ENCODE data around the gene TRIO. TPM values are rescaled to one million over a fixed set of nuclear protein-coding genes. Genes with fewer than 3 reads are reported as not detected.

TRIO gene
- total RNA-seq, 1 experiment from 2014 or later, result 211 TPM

DNA sequence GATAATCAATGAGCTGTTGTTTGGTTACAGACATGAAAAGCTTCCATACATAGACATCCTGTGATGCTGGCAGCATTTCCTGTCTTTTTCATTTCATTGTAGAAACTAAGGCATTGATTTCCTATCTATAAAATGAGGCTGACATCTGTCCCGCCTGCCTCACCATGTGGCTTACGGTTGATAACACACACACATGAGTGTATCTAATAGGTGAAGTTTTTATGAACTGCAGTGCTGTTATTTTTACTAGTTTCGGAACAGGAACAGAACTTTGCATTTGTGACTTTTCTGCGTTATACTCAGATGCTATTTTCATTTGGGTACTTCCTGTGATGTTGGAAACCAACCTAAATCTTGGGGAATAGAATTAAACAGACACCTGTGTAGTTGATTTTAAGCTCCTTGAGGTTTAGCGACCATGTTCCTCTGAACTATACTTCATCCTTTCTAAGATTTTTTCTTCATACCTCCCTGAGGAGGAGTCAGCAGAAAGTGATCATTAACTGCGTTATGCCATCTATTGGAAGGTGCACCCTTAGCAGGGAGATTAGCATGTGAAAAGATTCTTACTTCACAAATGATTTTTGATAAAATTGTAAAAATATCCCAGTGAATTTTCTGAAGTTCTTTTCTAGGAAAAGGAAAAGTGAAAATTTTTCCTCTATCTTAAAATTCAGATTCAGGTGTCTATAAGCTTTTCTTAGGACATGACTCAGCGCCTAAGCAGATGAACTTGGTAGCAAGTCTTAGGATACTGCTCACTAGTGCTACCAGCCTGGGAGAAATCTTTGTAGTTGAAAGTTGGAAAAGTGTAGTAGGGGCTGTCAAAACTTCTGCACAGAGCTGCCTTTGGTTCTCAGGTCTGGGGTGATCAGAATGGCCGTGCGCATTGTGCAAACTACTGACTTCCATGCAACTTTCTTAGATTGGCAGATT, 134.5 kb downstream of the TRIO start:
- POLR2A ChIA-PET (ENCODE audit: unreplicated experiment), result interaction anchor here (0.5 kb wide), 1 partner anchor 245 kb away, joined by 3 read pairs; no protein-coding TSS in a partner anchor
- no peak overlapping the region for H2AFZ ChIP-seq (ENCODE audit: low read length)
- intact Hi-C loops (cut with micrococcal nuclease), result no loop called here
- H3K4me3 ChIP-seq (ENCODE audit: low read length), result no peak overlapping the region
- H3K9me2 ChIP-seq (replicated peaks; ENCODE audit: low read length), result no peaks in the 10 kb centered on the region
- no peaks in the 10 kb centered on the region for H3F3A ChIP-seq (ENCODE audit: low read length, unreplicated experiment)
- peaks cover under 1% of the 10 kb centered on the region; the same call in 1 of the 2 replicates for H4K20me1 ChIP-seq (ENCODE audit: low read length)
- DNase-seq (no peak), ATAC-seq (no peak)
- no TSS peak for BruUV-seq (replicated peaks)
- no peaks in the 10 kb centered on the region for H3K4me1 ChIP-seq (ENCODE audit: insufficient read depth, low read length)
- H3K27ac ChIP-seq (ENCODE audit: low read length), result no peak overlapping the region
- H3K9ac ChIP-seq (ENCODE audit: low read length), result no peak overlapping the region
- TF ChIP-seq, protein P1, sequence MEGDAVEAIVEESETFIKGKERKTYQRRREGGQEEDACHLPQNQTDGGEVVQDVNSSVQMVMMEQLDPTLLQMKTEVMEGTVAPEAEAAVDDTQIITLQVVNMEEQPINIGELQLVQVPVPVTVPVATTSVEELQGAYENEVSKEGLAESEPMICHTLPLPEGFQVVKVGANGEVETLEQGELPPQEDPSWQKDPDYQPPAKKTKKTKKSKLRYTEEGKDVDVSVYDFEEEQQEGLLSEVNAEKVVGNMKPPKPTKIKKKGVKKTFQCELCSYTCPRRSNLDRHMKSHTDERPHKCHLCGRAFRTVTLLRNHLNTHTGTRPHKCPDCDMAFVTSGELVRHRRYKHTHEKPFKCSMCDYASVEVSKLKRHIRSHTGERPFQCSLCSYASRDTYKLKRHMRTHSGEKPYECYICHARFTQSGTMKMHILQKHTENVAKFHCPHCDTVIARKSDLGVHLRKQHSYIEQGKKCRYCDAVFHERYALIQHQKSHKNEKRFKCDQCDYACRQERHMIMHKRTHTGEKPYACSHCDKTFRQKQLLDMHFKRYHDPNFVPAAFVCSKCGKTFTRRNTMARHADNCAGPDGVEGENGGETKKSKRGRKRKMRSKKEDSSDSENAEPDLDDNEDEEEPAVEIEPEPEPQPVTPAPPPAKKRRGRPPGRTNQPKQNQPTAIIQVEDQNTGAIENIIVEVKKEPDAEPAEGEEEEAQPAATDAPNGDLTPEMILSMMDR (conservative IDR thresholded peaks at IDR 0.05; ENCODE audit: low read depth, low read length), result peak; percentile 37; the same call in 1 of the 2 replicates
- TF ChIP-seq EZH2 (IDR thresholded peaks at IDR 0.05; ENCODE audit: low read length, unreplicated experiment), result no peak
- H3K9me3 ChIP-seq (ENCODE audit: low read length), result no peaks in the 10 kb centered on the region
- H3K27me3 ChIP-seq (ENCODE audit: low read length), result no peaks in the 10 kb centered on the region
- H3K79me2 ChIP-seq (ENCODE audit: low read length), result peaks cover 94% of the 10 kb centered on the region
- H3K4me2 ChIP-seq (ENCODE audit: low read length), result no peak overlapping the region
- CTCF ChIA-PET, result interaction anchor here (0.5 kb wide), 1 partner anchor 10 kb away, joined by 3 read pairs; no protein-coding TSS in a partner anchor
- peaks cover 40% of the 10 kb centered on the region for H3K36me3 ChIP-seq (ENCODE audit: low read depth, low read length)

- H3K9me2 ChIP-seq (replicated peaks; ENCODE audit: low read length), result no peaks in the 10 kb centered on the region
- peaks cover 43% of the 10 kb centered on the region for H3K36me3 ChIP-seq (ENCODE audit: low read depth, low read length)
- H3K27me3 ChIP-seq (ENCODE audit: low read length), result no peaks in the 10 kb centered on the region
- H3K4me3 ChIP-seq (ENCODE audit: low read length), result no peak overlapping the region
- H3F3A ChIP-seq (ENCODE audit: low read length, unreplicated experiment), result no peaks in the 10 kb centered on the region
- CTCF ChIA-PET, result no interaction called here
- no peak for DNase-seq
- H3K4me2 ChIP-seq (ENCODE audit: low read length), result no peak overlapping the region
- H3K79me2 ChIP-seq (ENCODE audit: low read length), result peaks cover 95% of the 10 kb centered on the region
- H2AFZ ChIP-seq (ENCODE audit: low read length), result no peak overlapping the region
- no TSS peak for BruUV-seq (replicated peaks)
- no peak overlapping the region for H3K27ac ChIP-seq (ENCODE audit: low read length)
- intact Hi-C loops (cut with micrococcal nuclease), result no loop called here
- H3K9ac ChIP-seq (ENCODE audit: low read length), result no peak overlapping the region
- no peaks in the 10 kb centered on the region for H3K4me1 ChIP-seq (ENCODE audit: insufficient read depth, low read length)
- no peak for TF ChIP-seq EZH2phosphoT487 (IDR thresholded peaks at IDR 0.05; ENCODE audit: borderline replicate concordance, low read length)
- TF ChIP-seq EZH2 (IDR thresholded peaks at IDR 0.05; ENCODE audit: low read length, unreplicated experiment), result no peak
- TF ChIP-seq, protein P1 (conservative IDR thresholded peaks at IDR 0.05; ENCODE audit: low read depth, low read length), result no peak
- H4K20me1 ChIP-seq (ENCODE audit: low read length), result peaks cover 7% of the 10 kb centered on the region; the same call in 1 of the 2 replicates
- no peak for ATAC-seq
- POLR2A ChIA-PET (ENCODE audit: unreplicated experiment), result no interaction called here
- no peaks in the 10 kb centered on the region for H3K9me3 ChIP-seq (ENCODE audit: low read length)
Observed at GRCh38 chr5:14280294-14280854, 137.2 kb downstream of the TRIO start.
